SK-N-SH treated with all-trans-retinoic acid at 6 μM for 48 hours (cell line): ENCODE measurements around the gene SDK1.

Source experiments
- ATAC-seq: fragments of 200-7000 bp; cut with Tn5 transposase; 3 replicates; pipeline ENCODE4 v1.9.1; 2020; ENCODE audit warnings: mild to moderate bottlenecking, moderate library complexity
- ARNTL ChIP-seq: fragments of 450-650 bp; formaldehyde crosslinking; IDR thresholded peaks from 2 replicates; pipeline ENCODE4 v1.5.0; 2020; ENCODE audit warnings: low read depth, mild to moderate bottlenecking, moderate library complexity, borderline replicate concordance
- BACH2 ChIP-seq: fragments of 250-450 bp; sonication (Bioruptor Pico); IDR thresholded peaks from 2 replicates; pipeline ENCODE4 v1.9.0; 2021; ENCODE audit warnings: mild to moderate bottlenecking, borderline replicate concordance
- CSDC2 ChIP-seq: fragments of 250-450 bp; sonication (Bioruptor Pico); IDR thresholded peaks from 2 replicates; pipeline ENCODE4 v1.5.0; 2020; ENCODE audit warnings: mild to moderate bottlenecking, moderate library complexity
- CSRNP3 ChIP-seq: fragments of 250-450 bp; sonication (Bioruptor Pico); IDR thresholded peaks from 2 replicates; pipeline ENCODE4 v1.5.1; 2021; ENCODE audit warnings: mild to moderate bottlenecking, moderate library complexity
- GLIS3 ChIP-seq: fragments of 250-450 bp; sonication (Bioruptor Pico); IDR thresholded peaks from 2 replicates; pipeline ENCODE4 v1.5.0; 2020; ENCODE audit warnings: mild to moderate bottlenecking, moderate library complexity
- ISL1 ChIP-seq: fragments of 250-450 bp; sonication (Bioruptor Pico); IDR thresholded peaks from 2 replicates; pipeline ENCODE4 v2.1.2; 2022; ENCODE audit warnings: mild to moderate bottlenecking, moderate library complexity
- OSR1 ChIP-seq: fragments of 250-450 bp; sonication (Bioruptor Pico); IDR thresholded peaks from 2 replicates; pipeline ENCODE4 v1.8.0; 2022; ENCODE audit warnings: moderate library complexity, mild to moderate bottlenecking, inconsistent platforms
- PATZ1 ChIP-seq: fragments of 250-450 bp; sonication (Bioruptor Pico); IDR thresholded peaks from 2 replicates; pipeline ENCODE4 v1.8.0; 2020; ENCODE audit warnings: mild to moderate bottlenecking, moderate library complexity, borderline replicate concordance
- POU6F1 ChIP-seq: fragments of 250-450 bp; sonication (Bioruptor Pico); IDR thresholded peaks from 2 replicates; pipeline ENCODE4 v1.8.0; 2021; ENCODE audit warnings: low read depth, mild to moderate bottlenecking, moderate library complexity, borderline replicate concordance
- RARB ChIP-seq: fragments of 250-450 bp; sonication (Bioruptor Pico); IDR thresholded peaks from 2 replicates; pipeline ENCODE4 v1.8.0; 2021; ENCODE audit warnings: mild to moderate bottlenecking, moderate library complexity
- SNAI2 ChIP-seq: fragments of 250-450 bp; sonication (Bioruptor Pico); IDR thresholded peaks from 2 replicates; pipeline ENCODE4 v1.5.0; 2020; ENCODE audit warnings: mild to moderate bottlenecking, moderate library complexity
- TCF4 ChIP-seq: fragments of 250-450 bp; sonication (Bioruptor Pico); IDR thresholded peaks from 2 replicates; pipeline ENCODE4 v1.8.0; 2021; ENCODE audit warnings: mild to moderate bottlenecking, moderate library complexity, borderline replicate concordance
- TOX ChIP-seq: fragments of 250-450 bp; sonication (Bioruptor Pico); IDR thresholded peaks from 2 replicates; pipeline ENCODE4 v1.8.0; 2021; ENCODE audit warnings: mild to moderate bottlenecking, moderate library complexity, borderline replicate concordance
- TSHZ2 ChIP-seq: fragments of 250-450 bp; sonication (Bioruptor Pico); IDR thresholded peaks from 2 replicates; pipeline ENCODE4 v1.5.0; 2020; ENCODE audit warnings: mild to moderate bottlenecking, moderate library complexity
- ZC3H10 ChIP-seq: fragments of 250-450 bp; sonication (Bioruptor Pico); IDR thresholded peaks from 2 replicates; pipeline ENCODE4 v1.5.1; 2021; ENCODE audit warnings: mild to moderate bottlenecking, moderate library complexity
- ZFP3 ChIP-seq: fragments of 250-450 bp; sonication (Bioruptor Pico); IDR thresholded peaks from 2 replicates; pipeline ENCODE4 v1.5.0; 2020; ENCODE audit warnings: mild to moderate bottlenecking, moderate library complexity
- ZFP30 ChIP-seq: fragments of 450-650 bp; formaldehyde crosslinking; IDR thresholded peaks from 2 replicates; pipeline ENCODE4 v1.5.0; 2022; ENCODE audit warnings: mild to moderate bottlenecking, moderate library complexity
- ZNF565 ChIP-seq: fragments of 450-650 bp; formaldehyde crosslinking; conservative IDR thresholded peaks from 2 replicates; pipeline ENCODE4 v1.5.0; 2020; ENCODE audit warnings: low read depth, mild to moderate bottlenecking, moderate library complexity
- ZNF70 ChIP-seq: fragments of 450-650 bp; formaldehyde crosslinking; IDR thresholded peaks from 2 replicates; pipeline ENCODE4 v1.5.0; 2020; ENCODE audit warnings: mild to moderate bottlenecking, moderate library complexity
- ZNF8 ChIP-seq: fragments of 450-650 bp; formaldehyde crosslinking; IDR thresholded peaks from 2 replicates; pipeline ENCODE4 v1.5.0; 2020; ENCODE audit warnings: mild to moderate bottlenecking, moderate library complexity

Gene SDK1

GRCh38 chr7:3591944-3592343, 290.9 kb downstream of the SDK1 start:
- TF ChIP-seq TCF4 (CRISPR knock-in tag) (no peak), GLIS3 (no peak)
- TF ChIP-seq, all 23 proteins: peak for 0
- no peak for ATAC-seq

GRCh38 chr7:3592401-3593134, 291.5 kb downstream of the SDK1 start:
- no peak for TF ChIP-seq ZC3H10 (CRISPR knock-in tag)
- TF ChIP-seq ISL1 (CRISPR knock-in tag), result no peak
- TF ChIP-seq BACH2 (CRISPR knock-in tag), result no peak
- no peak for TF ChIP-seq ZNF565 (CRISPR knock-in tag)
- no peak for ATAC-seq

- ATAC-seq, result no peak
- TF ChIP-seq TSHZ2 (no peak), CSDC2 (no peak), ARNTL (CRISPR knock-in tag) (no peak), OSR1 (CRISPR knock-in tag) (no peak), BACH2 (CRISPR knock-in tag) (no peak), TOX (CRISPR knock-in tag) (no peak), SNAI2 (CRISPR knock-in tag) (no peak), RARB (CRISPR knock-in tag) (no peak), ZFP3 (no peak), ZNF70 (CRISPR knock-in tag) (no peak), ZNF8 (CRISPR knock-in tag) (no peak), TCF4 (CRISPR knock-in tag) (no peak), ZFP30 (no peak)
Measured at GRCh38 chr7:3594901-3595300, 293.8 kb downstream of the SDK1 start.

GRCh38 chr7:3598854-3599253, 297.8 kb downstream of the SDK1 start:
- TF ChIP-seq TSHZ2 (no peak), TCF4 (CRISPR knock-in tag) (no peak), ISL1 (CRISPR knock-in tag) (no peak), ARNTL (CRISPR knock-in tag) (no peak), PATZ1 (CRISPR knock-in tag) (no peak), POU6F1 (CRISPR knock-in tag) (no peak), OSR1 (CRISPR knock-in tag) (no peak), TOX (CRISPR knock-in tag) (no peak), CSRNP3 (CRISPR knock-in tag) (no peak), ZFP30 (no peak), RARB (CRISPR knock-in tag) (no peak), SNAI2 (CRISPR knock-in tag) (no peak), ZFP3 (no peak)
- ATAC-seq, result no peak
